Neural progenitor cell (in vitro differentiated cells): ENCODE data around the gene AIF1. TPM values are rescaled to one million over a fixed set of nuclear protein-coding genes. Genes with fewer than 3 reads are reported as not detected.

Source experiments
- DNase-seq: peaks from one replicate; pipeline ENCODE4 v3.0.0-alpha.2; 2016; ENCODE audit warnings: low spot score
- H2AFZ ChIP-seq: fragments of 200-600 bp; sonication (generic); replicated peaks from 2 replicates; pipeline ENCODE4 v1.6.1; 2016; ENCODE audit warnings: antibody characterized with exemption
- H3F3A ChIP-seq: fragments of 200-600 bp; sonication (generic); 2 replicates; pipeline ENCODE4 v1.6.1; 2016; ENCODE audit warnings: antibody characterized with exemption, low read depth
- H3K27ac ChIP-seq: fragments of 200-600 bp; sonication (generic); 2 replicates; pipeline ENCODE4 v1.5.1; 2016; ENCODE audit warnings: mild to moderate bottlenecking
- H3K27me3 ChIP-seq: fragments of 200-600 bp; sonication (generic); 2 replicates; pipeline ENCODE4 v1.6.1; 2016; ENCODE audit warnings: mild to moderate bottlenecking, moderate library complexity
- H3K36me3 ChIP-seq: fragments of 200-600 bp; sonication (generic); 2 replicates; pipeline ENCODE4 v1.5.1; 2016
- H3K4me1 ChIP-seq: fragments of 200-600 bp; sonication (generic); 2 replicates; pipeline ENCODE4 v1.6.1; 2016; ENCODE audit warnings: mixed run types
- H3K4me2 ChIP-seq: fragments of 200-600 bp; sonication (generic); 2 replicates; pipeline ENCODE4 v1.6.1; 2016
- H3K4me3 ChIP-seq: fragments of 200-600 bp; sonication (generic); 2 replicates; pipeline ENCODE4 v1.5.1; 2016
- H3K79me2 ChIP-seq: fragments of 200-600 bp; sonication (generic); 2 replicates; pipeline ENCODE4 v1.6.1; 2016; ENCODE audit warnings: low read depth
- H3K9ac ChIP-seq: fragments of 200-600 bp; sonication (generic); 2 replicates; pipeline ENCODE4 v1.6.1; 2016
- H3K9me3 ChIP-seq: fragments of 200-600 bp; sonication (generic); 2 replicates; pipeline ENCODE4 v1.5.1; 2016; ENCODE audit warnings: low read depth
- H4K20me1 ChIP-seq: fragments of 200-600 bp; sonication (generic); 2 replicates; pipeline ENCODE4 v1.6.1; 2016; ENCODE audit warnings: low read depth
- H3K27ac Mint-ChIP-seq: 3 replicates; pipeline ENCODE4 v1.8.0; 2021; ENCODE audit warnings: mixed read lengths
- H3K27me3 Mint-ChIP-seq: 2 replicates; pipeline ENCODE4 v1.8.0; 2022; ENCODE audit warnings: low read depth, mild to moderate bottlenecking, inconsistent platforms, moderate library complexity, mixed read lengths; ENCODE audit not compliant: insufficient read depth
- H3K36me3 Mint-ChIP-seq: 3 replicates; pipeline ENCODE4 v1.8.0; 2021; ENCODE audit warnings: mixed read lengths
- H3K4me1 Mint-ChIP-seq: 3 replicates; pipeline ENCODE4 v1.8.0; 2021; ENCODE audit warnings: mixed read lengths
- H3K4me3 Mint-ChIP-seq: 3 replicates; pipeline ENCODE4 v1.8.0; 2021; ENCODE audit warnings: mild to moderate bottlenecking, moderate library complexity, mixed read lengths
- H3K9me3 Mint-ChIP-seq: 3 replicates; pipeline ENCODE4 v1.8.0; 2020; ENCODE audit warnings: mixed read lengths
- EZH2 ChIP-seq: fragments of 200-600 bp; sonication (generic); IDR thresholded peaks from 2 replicates; pipeline ENCODE4 v1.6.1; 2017; ENCODE audit warnings: antibody characterized with exemption, mild to moderate bottlenecking, moderate library complexity
- EZH2phosphoT487 ChIP-seq: fragments of 200-600 bp; sonication (generic); IDR thresholded peaks from 2 replicates; pipeline ENCODE4 v1.6.1; 2017; ENCODE audit warnings: antibody characterized with exemption
- total RNA-seq: library from RNA; depleted of rRNA; stranded (reverse); fragments of >200 nt; gene quantifications from 2 replicates; pipeline ENCODE4 v1.2.3, GENCODE V29; 2015; ENCODE audit warnings: low replicate concordance
- TF ChIP-seq, protein P1 (sequence below): fragments of 200-600 bp; sonication (generic); IDR thresholded peaks from 2 replicates; pipeline ENCODE4 v1.5.1; 2017; ENCODE audit warnings: antibody characterized with exemption, mild to moderate bottlenecking

The AIF1 gene
- total RNA-seq, 1 donor from 2014 or later = not detected

DNA sequence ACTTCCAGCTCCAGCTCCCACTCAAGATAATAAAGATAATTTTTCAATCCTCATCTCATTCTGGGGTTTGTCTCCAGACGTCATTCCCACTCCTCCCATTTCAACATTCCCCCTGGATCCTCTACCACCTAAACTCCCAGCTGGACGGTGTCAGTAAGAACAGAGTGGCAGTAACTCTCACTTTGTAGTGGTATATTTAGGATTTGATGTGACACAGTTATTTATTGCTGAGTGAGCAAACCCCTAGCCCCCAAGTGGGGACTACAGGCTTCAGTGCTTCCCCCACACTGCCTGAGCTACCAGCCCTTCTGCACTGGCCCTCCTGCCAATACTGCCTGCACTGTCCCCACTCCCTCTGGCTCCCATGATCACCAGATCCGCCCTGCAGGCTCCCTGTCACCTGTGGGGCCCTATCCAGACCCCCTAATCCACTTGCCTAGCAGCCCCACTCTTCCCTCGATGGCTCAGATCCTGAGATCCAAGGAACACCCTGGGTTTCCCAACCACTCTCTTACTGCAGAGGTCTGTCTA is 43.2 kb downstream of the AIF1 start:
- Mint-ChIP-seq H3K36me3 (peaks cover 23% of the 10 kb centered on the region), H3K4me3 (peak overlapping the region; percentile 92), H3K27ac (peak overlapping the region; percentile 94), H3K4me1 (peaks cover 50% of the 10 kb centered on the region), H3K9me3 (no peaks in the 10 kb centered on the region), H3K27me3 (peaks cover 4% of the 10 kb centered on the region)
- DNase-seq = no peak
- no peaks in the 10 kb centered on the region for H3K27me3 ChIP-seq
- no peak overlapping the region for H2AFZ ChIP-seq
- no peaks in the 10 kb centered on the region for H3K36me3 ChIP-seq
- peaks cover 36% of the 10 kb centered on the region for H3F3A ChIP-seq
- H3K9me3 ChIP-seq = no peaks in the 10 kb centered on the region
- H3K4me3 ChIP-seq = no peak overlapping the region
- peaks cover 55% of the 10 kb centered on the region for H3K79me2 ChIP-seq
- H4K20me1 ChIP-seq = peaks cover 10% of the 10 kb centered on the region
- TF ChIP-seq, protein P1, sequence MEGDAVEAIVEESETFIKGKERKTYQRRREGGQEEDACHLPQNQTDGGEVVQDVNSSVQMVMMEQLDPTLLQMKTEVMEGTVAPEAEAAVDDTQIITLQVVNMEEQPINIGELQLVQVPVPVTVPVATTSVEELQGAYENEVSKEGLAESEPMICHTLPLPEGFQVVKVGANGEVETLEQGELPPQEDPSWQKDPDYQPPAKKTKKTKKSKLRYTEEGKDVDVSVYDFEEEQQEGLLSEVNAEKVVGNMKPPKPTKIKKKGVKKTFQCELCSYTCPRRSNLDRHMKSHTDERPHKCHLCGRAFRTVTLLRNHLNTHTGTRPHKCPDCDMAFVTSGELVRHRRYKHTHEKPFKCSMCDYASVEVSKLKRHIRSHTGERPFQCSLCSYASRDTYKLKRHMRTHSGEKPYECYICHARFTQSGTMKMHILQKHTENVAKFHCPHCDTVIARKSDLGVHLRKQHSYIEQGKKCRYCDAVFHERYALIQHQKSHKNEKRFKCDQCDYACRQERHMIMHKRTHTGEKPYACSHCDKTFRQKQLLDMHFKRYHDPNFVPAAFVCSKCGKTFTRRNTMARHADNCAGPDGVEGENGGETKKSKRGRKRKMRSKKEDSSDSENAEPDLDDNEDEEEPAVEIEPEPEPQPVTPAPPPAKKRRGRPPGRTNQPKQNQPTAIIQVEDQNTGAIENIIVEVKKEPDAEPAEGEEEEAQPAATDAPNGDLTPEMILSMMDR = no peak
- no peak for TF ChIP-seq EZH2phosphoT487
- no peak for TF ChIP-seq EZH2
- H3K9ac ChIP-seq = no peak overlapping the region
- peaks cover 20% of the 10 kb centered on the region for H3K4me1 ChIP-seq
- H3K27ac ChIP-seq = no peak overlapping the region
- peak overlapping the region; percentile 4 for H3K4me2 ChIP-seq

DNA sequence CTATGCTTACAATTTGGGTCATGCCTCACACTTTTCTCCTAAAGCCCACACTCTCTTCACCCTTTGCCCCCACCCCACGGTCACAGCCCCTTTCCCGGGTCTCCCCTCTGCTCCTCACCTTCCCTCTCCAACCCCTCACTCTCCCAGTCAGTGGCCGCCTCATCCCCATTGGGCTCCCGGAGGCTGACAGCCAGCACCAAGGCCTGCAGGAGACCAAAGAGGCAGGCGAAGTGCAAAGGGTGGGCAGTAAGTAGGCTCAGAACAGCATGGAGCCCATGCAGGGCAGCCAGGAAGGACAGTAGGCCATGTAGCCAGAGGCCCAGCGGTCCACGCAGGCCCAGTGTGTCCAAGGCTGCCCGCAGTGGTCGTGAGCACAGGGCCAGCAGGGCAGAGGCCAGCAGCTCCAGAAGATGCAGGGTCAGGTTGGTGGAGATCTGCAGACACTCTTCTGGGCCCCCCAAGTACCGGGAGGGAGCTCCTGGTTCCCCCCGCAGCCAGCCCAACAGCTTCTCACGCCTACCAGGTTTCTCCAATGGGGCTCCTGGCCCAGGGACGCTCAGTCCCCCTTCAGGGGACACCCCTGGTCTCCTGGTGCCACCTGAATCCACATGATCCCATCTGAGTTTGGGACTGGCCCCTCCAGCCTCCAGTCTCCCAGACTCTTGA is 44.1 kb downstream of the AIF1 start:
- Histone ChIP-seq H4K20me1 (peaks cover 10% of the 10 kb centered on the region), H3K27ac (no peak overlapping the region), H3K4me3 (peak overlapping the region; percentile 73), H3K79me2 (peaks cover 56% of the 10 kb centered on the region), H3K4me1 (peaks cover 27% of the 10 kb centered on the region), H3K9ac (peak overlapping the region; percentile 80), H2AFZ (no peak overlapping the region), H3F3A (peaks cover 30% of the 10 kb centered on the region), H3K9me3 (no peaks in the 10 kb centered on the region), H3K27me3 (no peaks in the 10 kb centered on the region), H3K36me3 (no peaks in the 10 kb centered on the region), H3K4me2 (peak overlapping the region; percentile 97)
- TF ChIP-seq, protein P1 = no peak
- TF ChIP-seq EZH2phosphoT487 (no peak), EZH2 (no peak)
- peaks cover 54% of the 10 kb centered on the region for H3K4me1 Mint-ChIP-seq
- no peak overlapping the region for H3K27ac Mint-ChIP-seq
- peaks cover 4% of the 10 kb centered on the region for H3K27me3 Mint-ChIP-seq
- no peaks in the 10 kb centered on the region for H3K9me3 Mint-ChIP-seq
- peak overlapping the region; percentile 92 for H3K4me3 Mint-ChIP-seq
- H3K36me3 Mint-ChIP-seq = peaks cover 26% of the 10 kb centered on the region
- DNase-seq = no peak

DNA sequence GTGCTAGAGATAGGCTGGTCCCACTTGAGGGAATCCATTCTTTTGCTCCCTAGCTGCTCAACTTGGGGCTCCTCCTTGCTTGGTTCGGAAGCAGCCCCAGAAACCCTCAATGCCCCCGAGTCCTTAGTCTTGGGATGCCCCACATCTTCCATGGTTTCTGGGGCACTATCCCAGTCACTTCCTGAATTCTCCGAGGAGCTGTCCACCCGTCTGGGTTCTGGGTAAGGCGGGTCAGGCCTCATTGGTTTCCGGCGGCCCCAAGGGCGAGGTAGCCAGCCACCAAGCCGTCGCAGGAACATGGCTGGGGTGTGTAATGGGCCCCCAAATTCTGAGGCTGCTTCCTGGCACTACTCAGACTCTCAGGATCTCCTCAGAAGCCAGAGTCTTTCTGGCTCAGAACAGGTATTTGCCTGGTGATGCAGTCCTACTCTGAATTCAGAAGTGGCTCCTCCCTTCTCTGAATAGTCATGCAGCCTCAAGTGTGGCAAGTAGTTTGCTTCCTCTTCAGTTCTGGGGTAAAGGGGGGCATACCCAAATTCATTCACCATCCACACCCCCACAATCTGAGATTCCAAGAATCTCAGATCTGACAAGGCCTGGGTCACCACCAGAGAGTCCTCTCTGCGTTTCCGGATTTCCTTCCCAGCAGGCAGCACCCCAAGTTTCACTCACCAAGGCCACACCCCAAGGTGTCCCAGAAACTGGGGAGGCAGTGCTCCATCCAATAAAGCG is 44.8 kb downstream of the AIF1 start:
- Histone ChIP-seq H3K9me3 (no peaks in the 10 kb centered on the region), H3K4me3 (peak overlapping the region; percentile 73), H3K27ac (peak overlapping the region; percentile 15), H3K4me1 (peaks cover 31% of the 10 kb centered on the region), H3F3A (peaks cover 29% of the 10 kb centered on the region), H3K4me2 (peak overlapping the region; percentile 97), H2AFZ (no peak overlapping the region), H3K79me2 (peaks cover 55% of the 10 kb centered on the region), H4K20me1 (peaks cover 10% of the 10 kb centered on the region), H3K36me3 (no peaks in the 10 kb centered on the region), H3K9ac (peak overlapping the region; percentile 80), H3K27me3 (no peaks in the 10 kb centered on the region)
- peak; percentile 37 for DNase-seq
- Mint-ChIP-seq H3K27ac (peak overlapping the region; percentile 88), H3K27me3 (peaks cover 6% of the 10 kb centered on the region), H3K9me3 (no peaks in the 10 kb centered on the region), H3K4me1 (peaks cover 61% of the 10 kb centered on the region), H3K36me3 (peaks cover 29% of the 10 kb centered on the region), H3K4me3 (peak overlapping the region; percentile 92)
- TF ChIP-seq, protein P1 = no peak
- TF ChIP-seq EZH2 = no peak
- no peak for TF ChIP-seq EZH2phosphoT487
